Right lobe of liver (tissue), 6 donors: ENCODE results near the gene UGCG. TPM values are rescaled to one million over a fixed set of nuclear protein-coding genes. Genes with fewer than 3 reads are reported as not detected.

Experiments
- ATAC-seq, 4 donors: fragments of 200-7000 bp; cut with Tn5 transposase; one replicate each; pipeline ENCODE4 v1.9.1; 2020; ENCODE audit warnings: mild to moderate bottlenecking in 4 of 4, moderate library complexity in 4 of 4
- DNase-seq, 3 donors: peaks; one replicate each; pipeline ENCODE4 v3.0.0-alpha.2; 2020
- H3K27ac ChIP-seq, 3 donors: fragments of 200-600 bp; one replicate each; pipeline ENCODE4 v1.8.0; 2022
- H3K27me3 ChIP-seq, 2 donors: fragments of 200-600 bp; one replicate each; pipeline ENCODE4 v1.8.0; 2022
- H3K36me3 ChIP-seq, 4 donors: fragments of 200-600 bp; sonication (generic) in 1 of 4; one replicate each; pipeline versions ENCODE4 v1.5.1 to v1.8.0; 2017 to 2022; ENCODE audit warnings: control low read depth in 1 of 4
- H3K4me1 ChIP-seq, 4 donors: fragments of 200-600 bp; sonication (generic) in 1 of 4; one replicate each; pipeline versions ENCODE4 v1.5.1 to v1.8.0; 2017 to 2022; ENCODE audit warnings: control low read depth in 1 of 4
- H3K4me3 ChIP-seq, 3 donors: fragments of 200-600 bp; one replicate each; pipeline ENCODE4 v1.8.0; 2022
- H3K9me3 ChIP-seq, 4 donors: fragments of 200-600 bp; sonication (generic) in 1 of 4; one replicate each; pipeline versions ENCODE4 v1.5.1 to v1.8.0; 2017 to 2022; ENCODE audit warnings: control low read depth in 1 of 4
- POLR2A ChIP-seq: fragments of 450-650 bp; IDR thresholded peaks from one replicate; pipeline ENCODE4 v1.6.1; 2017; ENCODE audit warnings: antibody characterized with exemption, mild to moderate bottlenecking
- WGBS: methylation state at CpG from one replicate; pipeline ENCODE4 v1.1.6; 2018; ENCODE audit warnings: low coverage, low lambda C conversion rate; ENCODE audit not compliant: insufficient coverage; ENCODE audit errors: missing lambda C conversion rate; 5-methylcytosine and 5-hydroxymethylcytosine counted together
- intact Hi-C, 2 donors: fragments of 100-400 bp; cut with DNase I; formaldehyde crosslinking; loops; one replicate each; pipeline versions ENCODE4 v1.11.2 to v1.14.1; 2022
- total RNA-seq, 6 experiments: library from RNA; depleted of rRNA in 2 of 6; stranded (reverse); fragments of >200 nt in 2 of 6; fragmentation: NEBNext Ultra II Directional in 3 of 6; extraction: Animal tissue kit (Norgen Biotek cat#: 25700) in 3 of 6; gene quantifications; one replicate each; pipeline versions ENCODE4 v1.1.0 to v1.2.4, GENCODE V29; 2016 to 2023
- TF ChIP-seq, protein P1 (sequence below), 4 donors: fragments of 200-600 bp in 3 of 4; fragments of 450-650 bp in 1 of 4; IDR thresholded peaks; one replicate each; pipeline versions ENCODE4 v1.5.1 to v1.8.0; 2016 to 2022; ENCODE audit warnings: antibody characterized with exemption in 4 of 4, mild to moderate bottlenecking in 2 of 4
- donor health status: DM: no; HTN: yes; CAD: no.
- donor health status: DM: no; HTN: no; CAD: no.
- donor health status: DM: no; HTN: no; CAD: no.
- donor health status: DM: no; HTN: yes; CAD: no.
- donor health status: DM: no; HTN: yes; CAD: no.

UGCG gene
- total RNA-seq, 6 experiments from 2014 or later, result 7.9 to 37.2 (median 17.1) TPM

DNA sequence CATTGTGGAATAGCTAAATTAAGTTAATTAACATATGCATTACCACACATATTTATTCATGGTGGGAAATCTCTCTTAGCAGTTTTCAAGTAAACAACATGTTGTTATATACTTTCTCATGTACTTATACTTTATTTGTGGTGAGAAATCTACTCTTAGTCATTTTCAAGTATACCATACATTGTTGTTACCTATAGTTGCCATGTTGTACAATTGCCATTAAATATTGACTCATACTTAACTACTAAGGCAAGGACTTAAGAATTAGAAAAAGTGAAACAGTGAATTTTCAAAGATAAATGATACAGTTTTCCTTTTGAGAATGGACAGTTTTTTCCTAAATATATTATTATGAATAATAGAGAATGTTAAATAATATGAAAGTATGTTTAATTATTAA lies 27.7 kb downstream of the UGCG start:
- Histone ChIP-seq H3K36me3 (no peaks in the 10 kb centered on the region), H3K4me1 (peaks cover 0 to 7% (median 1%) of the 10 kb centered on the region in 4 donors), H3K9me3 (no peaks in the 10 kb centered on the region), H3K27me3 (no peaks in the 10 kb centered on the region), H3K4me3 (no peak overlapping the region), H3K27ac (no peak overlapping the region)
- intact Hi-C loops, result no loop called here
- TF ChIP-seq, protein P1, sequence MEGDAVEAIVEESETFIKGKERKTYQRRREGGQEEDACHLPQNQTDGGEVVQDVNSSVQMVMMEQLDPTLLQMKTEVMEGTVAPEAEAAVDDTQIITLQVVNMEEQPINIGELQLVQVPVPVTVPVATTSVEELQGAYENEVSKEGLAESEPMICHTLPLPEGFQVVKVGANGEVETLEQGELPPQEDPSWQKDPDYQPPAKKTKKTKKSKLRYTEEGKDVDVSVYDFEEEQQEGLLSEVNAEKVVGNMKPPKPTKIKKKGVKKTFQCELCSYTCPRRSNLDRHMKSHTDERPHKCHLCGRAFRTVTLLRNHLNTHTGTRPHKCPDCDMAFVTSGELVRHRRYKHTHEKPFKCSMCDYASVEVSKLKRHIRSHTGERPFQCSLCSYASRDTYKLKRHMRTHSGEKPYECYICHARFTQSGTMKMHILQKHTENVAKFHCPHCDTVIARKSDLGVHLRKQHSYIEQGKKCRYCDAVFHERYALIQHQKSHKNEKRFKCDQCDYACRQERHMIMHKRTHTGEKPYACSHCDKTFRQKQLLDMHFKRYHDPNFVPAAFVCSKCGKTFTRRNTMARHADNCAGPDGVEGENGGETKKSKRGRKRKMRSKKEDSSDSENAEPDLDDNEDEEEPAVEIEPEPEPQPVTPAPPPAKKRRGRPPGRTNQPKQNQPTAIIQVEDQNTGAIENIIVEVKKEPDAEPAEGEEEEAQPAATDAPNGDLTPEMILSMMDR (IDR thresholded peaks at IDR 0.05), result no peak
- TF ChIP-seq POLR2A, result no peak
- DNase-seq (no peak), ATAC-seq (no peak)

GRCh38 chr9:111925017-111925770 lies 28.6 kb downstream of the UGCG start:
- Histone ChIP-seq H3K4me3 (no peak overlapping the region), H3K4me1 (peaks cover 0 to 7% (median 1%) of the 10 kb centered on the region in 4 donors), H3K9me3 (no peaks in the 10 kb centered on the region), H3K27ac (no peak overlapping the region), H3K36me3 (no peaks in the 10 kb centered on the region), H3K27me3 (no peaks in the 10 kb centered on the region)
- DNase-seq (no peak), ATAC-seq (no peak)
- WGBS, result 57% methylated on average over 7 of the region's 7 CpGs
- intact Hi-C loops, result no loop called here
- TF ChIP-seq, protein P1 (IDR thresholded peaks at IDR 0.05), result no peak
- no peak for TF ChIP-seq POLR2A

DNA sequence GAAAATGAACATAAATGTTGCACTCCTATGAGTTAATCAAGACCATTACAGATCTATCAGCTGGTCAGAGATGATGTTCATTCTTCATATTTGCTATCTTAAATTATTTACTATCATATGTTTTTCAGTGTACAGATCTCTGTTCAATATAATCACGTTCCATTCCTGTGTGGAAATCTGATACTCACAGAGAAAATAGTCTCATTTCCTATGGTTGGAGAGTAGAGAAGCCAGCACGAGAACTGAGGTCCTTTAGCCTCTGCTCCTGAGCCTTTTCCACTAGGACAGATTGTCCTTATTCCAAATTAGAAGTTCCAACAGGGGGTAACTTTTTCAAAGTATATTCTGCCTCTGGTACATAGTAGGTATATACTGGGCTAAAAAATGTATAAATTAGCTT lies 29.2 kb downstream of the UGCG start:
- intact Hi-C loops, result no loop called here
- no peak for TF ChIP-seq POLR2A
- TF ChIP-seq, protein P1 (IDR thresholded peaks at IDR 0.05), result no peak
- Histone ChIP-seq H3K4me1 (peaks cover 0 to 7% (median 1%) of the 10 kb centered on the region in 4 donors), H3K27me3 (no peaks in the 10 kb centered on the region), H3K27ac (peak overlapping the region in 2 of 3 donors; percentile 22 to 34), H3K4me3 (no peak overlapping the region), H3K9me3 (no peaks in the 10 kb centered on the region), H3K36me3 (peaks cover 0 to 2% (median 0%) of the 10 kb centered on the region in 4 donors)
- 28% methylated on average over 2 of the region's 2 CpGs for WGBS
- DNase-seq, result no peak
- ATAC-seq, result peak in 3 of 4 donors; percentile 13 to 51 (median 15)

GRCh38 chr9:111926421-111926875 lies 29.8 kb downstream of the UGCG start:
- Histone ChIP-seq H3K27me3 (no peaks in the 10 kb centered on the region), H3K27ac (peak overlapping the region; percentile 22 to 37 (median 34)), H3K36me3 (peaks cover 0 to 8% (median 0%) of the 10 kb centered on the region in 4 donors), H3K4me3 (no peak overlapping the region), H3K9me3 (no peaks in the 10 kb centered on the region), H3K4me1 (peaks cover 0 to 7% (median 1%) of the 10 kb centered on the region in 4 donors)
- TF ChIP-seq, protein P1 (IDR thresholded peaks at IDR 0.05), result no peak
- TF ChIP-seq POLR2A, result no peak
- 43% methylated on average over 6 of the region's 6 CpGs for WGBS
- DNase-seq, result no peak
- intact Hi-C loops, result no loop called here
- ATAC-seq, result peak; percentile 75 to 89 (median 82)
